GM12878 (cell line): ENCODE measurements around the gene EBF3.

Experiments used
- EZH2 ChIP-seq: IDR thresholded peaks from 2 replicates; pipeline ENCODE4 v1.6.1; 2012; ENCODE audit warnings: low read depth, mild to moderate bottlenecking, control low read depth, inconsistent platforms, low read length, borderline replicate concordance; ENCODE audit not compliant: control insufficient read depth
- MXI1 ChIP-seq: fragments of 150-350 bp; IDR thresholded peaks from 2 replicates; pipeline ENCODE4 v1.6.1; 2011; ENCODE audit warnings: low read depth, mild to moderate bottlenecking, inconsistent platforms, low read length, improper control_type of control experiment
- NFYA ChIP-seq: IDR thresholded peaks from 2 replicates; pipeline ENCODE4 v1.6.1; 2011; ENCODE audit warnings: low read depth, mild to moderate bottlenecking, low read length, improper control_type of control experiment, borderline replicate concordance
- POLR2A ChIP-seq: IDR thresholded peaks from 2 replicates; pipeline ENCODE4 v1.6.1; 2011; ENCODE audit warnings: low read depth, mild to moderate bottlenecking, low read length
- POLR2AphosphoS5 ChIP-seq: IDR thresholded peaks from 2 replicates; pipeline ENCODE4 v1.6.1; 2011; ENCODE audit warnings: mild to moderate bottlenecking, low read length, inconsistent platforms
- TF ChIP-seq, protein P1 (sequence below), 3 experiments: IDR thresholded peaks in 2 of 3; conservative IDR thresholded peaks in 1 of 3; 2 replicates each; pipeline ENCODE4 v1.5.1; 2011; ENCODE audit warnings: low read depth in 3 of 3, low read length in 3 of 3, mild to moderate bottlenecking in 3 of 3, control low read depth in 2 of 3, moderate library complexity in 2 of 3, inconsistent platforms in 1 of 3, mixed read lengths in 1 of 3; ENCODE audit not compliant: control insufficient read depth in 2 of 3, insufficient read depth in 1 of 3; ENCODE audit errors: extremely low read depth in 1 of 3
- TF ChIP-seq, protein P2 (sequence below): fragments of 450-650 bp; IDR thresholded peaks from 2 replicates; pipeline ENCODE4 v1.6.1; 2016; ENCODE audit warnings: mild to moderate bottlenecking

DNA sequence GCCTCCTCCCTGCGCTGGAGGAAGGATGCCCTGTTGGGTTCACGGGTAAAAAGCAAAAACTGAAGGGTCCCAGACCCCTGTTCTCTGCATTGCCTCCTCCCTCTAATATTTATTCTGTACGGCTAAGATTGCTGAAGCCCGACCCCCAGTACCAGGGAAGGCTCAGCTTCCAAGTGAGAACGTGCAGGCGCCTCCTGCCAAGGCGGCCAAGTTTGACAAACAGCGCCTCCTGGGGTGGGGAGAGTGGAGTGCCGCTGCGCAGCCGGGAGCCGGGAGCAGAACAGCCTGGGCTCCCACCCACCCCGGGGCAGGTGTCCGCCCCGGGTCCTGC is 4.7 kb upstream of the EBF3 start:
- no peak for TF ChIP-seq POLR2A
- no peak for TF ChIP-seq NFYA
- no peak for TF ChIP-seq MXI1
- TF ChIP-seq, protein P1, sequence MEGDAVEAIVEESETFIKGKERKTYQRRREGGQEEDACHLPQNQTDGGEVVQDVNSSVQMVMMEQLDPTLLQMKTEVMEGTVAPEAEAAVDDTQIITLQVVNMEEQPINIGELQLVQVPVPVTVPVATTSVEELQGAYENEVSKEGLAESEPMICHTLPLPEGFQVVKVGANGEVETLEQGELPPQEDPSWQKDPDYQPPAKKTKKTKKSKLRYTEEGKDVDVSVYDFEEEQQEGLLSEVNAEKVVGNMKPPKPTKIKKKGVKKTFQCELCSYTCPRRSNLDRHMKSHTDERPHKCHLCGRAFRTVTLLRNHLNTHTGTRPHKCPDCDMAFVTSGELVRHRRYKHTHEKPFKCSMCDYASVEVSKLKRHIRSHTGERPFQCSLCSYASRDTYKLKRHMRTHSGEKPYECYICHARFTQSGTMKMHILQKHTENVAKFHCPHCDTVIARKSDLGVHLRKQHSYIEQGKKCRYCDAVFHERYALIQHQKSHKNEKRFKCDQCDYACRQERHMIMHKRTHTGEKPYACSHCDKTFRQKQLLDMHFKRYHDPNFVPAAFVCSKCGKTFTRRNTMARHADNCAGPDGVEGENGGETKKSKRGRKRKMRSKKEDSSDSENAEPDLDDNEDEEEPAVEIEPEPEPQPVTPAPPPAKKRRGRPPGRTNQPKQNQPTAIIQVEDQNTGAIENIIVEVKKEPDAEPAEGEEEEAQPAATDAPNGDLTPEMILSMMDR (IDR thresholded peaks at IDR 0.05 in 2 of 3, conservative IDR thresholded peaks at IDR 0.05 in 1 of 3; ENCODE audit: control insufficient read depth in 2 of 3, extremely low read depth in 1 of 3, insufficient read depth in 1 of 3, low read depth in 3 of 3, low read length in 3 of 3): peak; percentile 18 to 22 (median 20); a peak in 3 of 6 replicates
- TF ChIP-seq POLR2AphosphoS5: no peak
- TF ChIP-seq EZH2: no peak
- TF ChIP-seq, protein P2, sequence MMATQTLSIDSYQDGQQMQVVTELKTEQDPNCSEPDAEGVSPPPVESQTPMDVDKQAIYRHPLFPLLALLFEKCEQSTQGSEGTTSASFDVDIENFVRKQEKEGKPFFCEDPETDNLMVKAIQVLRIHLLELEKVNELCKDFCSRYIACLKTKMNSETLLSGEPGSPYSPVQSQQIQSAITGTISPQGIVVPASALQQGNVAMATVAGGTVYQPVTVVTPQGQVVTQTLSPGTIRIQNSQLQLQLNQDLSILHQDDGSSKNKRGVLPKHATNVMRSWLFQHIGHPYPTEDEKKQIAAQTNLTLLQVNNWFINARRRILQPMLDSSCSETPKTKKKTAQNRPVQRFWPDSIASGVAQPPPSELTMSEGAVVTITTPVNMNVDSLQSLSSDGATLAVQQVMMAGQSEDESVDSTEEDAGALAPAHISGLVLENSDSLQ: no peak
